ENCODE results near the gene TMEM11. TPM values are rescaled to one million over a fixed set of nuclear protein-coding genes. Genes with fewer than 3 reads are reported as not detected.
"Not testable (repeated sequence)": the region's sequence is repeated elsewhere in the genome, so short reads cannot be mapped to it uniquely, and the experiment has no call there.

The TMEM11 gene
- polyA plus RNA-seq, 1 experiment = 69.5 TPM

DNA sequence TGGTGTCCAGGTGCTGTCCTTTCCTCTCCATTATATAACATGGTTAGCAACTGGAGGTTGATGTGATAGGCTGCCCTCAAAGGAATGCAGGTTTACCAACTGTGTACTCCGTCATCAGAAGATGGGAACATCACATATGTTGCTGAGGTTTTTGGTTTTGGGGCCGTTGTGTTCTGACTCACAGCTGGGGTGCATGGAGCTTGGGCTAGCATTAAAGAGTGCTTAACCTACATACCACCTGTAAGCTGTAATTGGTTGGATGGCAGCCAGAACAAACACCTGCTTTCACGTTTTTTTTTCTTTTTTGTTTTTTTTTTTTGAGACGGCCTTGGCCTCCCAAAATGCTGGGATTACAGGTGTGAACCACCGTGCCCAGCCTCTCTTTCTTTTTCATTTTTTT is 20.9 kb downstream of the TMEM11 start:
- ChIA-PET POLR2A (no interaction called here), CTCF (interaction anchor here (0.7 kb wide), 1 partner anchor 28 kb away, joined by 3 read pairs; no protein-coding TSS in a partner anchor)
- TF ChIP-seq, protein P1, sequence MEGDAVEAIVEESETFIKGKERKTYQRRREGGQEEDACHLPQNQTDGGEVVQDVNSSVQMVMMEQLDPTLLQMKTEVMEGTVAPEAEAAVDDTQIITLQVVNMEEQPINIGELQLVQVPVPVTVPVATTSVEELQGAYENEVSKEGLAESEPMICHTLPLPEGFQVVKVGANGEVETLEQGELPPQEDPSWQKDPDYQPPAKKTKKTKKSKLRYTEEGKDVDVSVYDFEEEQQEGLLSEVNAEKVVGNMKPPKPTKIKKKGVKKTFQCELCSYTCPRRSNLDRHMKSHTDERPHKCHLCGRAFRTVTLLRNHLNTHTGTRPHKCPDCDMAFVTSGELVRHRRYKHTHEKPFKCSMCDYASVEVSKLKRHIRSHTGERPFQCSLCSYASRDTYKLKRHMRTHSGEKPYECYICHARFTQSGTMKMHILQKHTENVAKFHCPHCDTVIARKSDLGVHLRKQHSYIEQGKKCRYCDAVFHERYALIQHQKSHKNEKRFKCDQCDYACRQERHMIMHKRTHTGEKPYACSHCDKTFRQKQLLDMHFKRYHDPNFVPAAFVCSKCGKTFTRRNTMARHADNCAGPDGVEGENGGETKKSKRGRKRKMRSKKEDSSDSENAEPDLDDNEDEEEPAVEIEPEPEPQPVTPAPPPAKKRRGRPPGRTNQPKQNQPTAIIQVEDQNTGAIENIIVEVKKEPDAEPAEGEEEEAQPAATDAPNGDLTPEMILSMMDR (IDR thresholded peaks at IDR 0.05; ENCODE audit: insufficient read depth, low read depth, low read length) = no peak
- H3K36me3 ChIP-seq (ENCODE audit: control insufficient read depth, insufficient read depth, low read length) = peaks cover 11% of the 10 kb centered on the region
- DNase-seq (ENCODE audit: low read depth) = no peak
- H3K27me3 ChIP-seq (ENCODE audit: control insufficient read depth, insufficient read depth, low read length) = no peaks in the 10 kb centered on the region
- no peak overlapping the region for H3K4me3 ChIP-seq (ENCODE audit: low read depth, low read length)

DNA sequence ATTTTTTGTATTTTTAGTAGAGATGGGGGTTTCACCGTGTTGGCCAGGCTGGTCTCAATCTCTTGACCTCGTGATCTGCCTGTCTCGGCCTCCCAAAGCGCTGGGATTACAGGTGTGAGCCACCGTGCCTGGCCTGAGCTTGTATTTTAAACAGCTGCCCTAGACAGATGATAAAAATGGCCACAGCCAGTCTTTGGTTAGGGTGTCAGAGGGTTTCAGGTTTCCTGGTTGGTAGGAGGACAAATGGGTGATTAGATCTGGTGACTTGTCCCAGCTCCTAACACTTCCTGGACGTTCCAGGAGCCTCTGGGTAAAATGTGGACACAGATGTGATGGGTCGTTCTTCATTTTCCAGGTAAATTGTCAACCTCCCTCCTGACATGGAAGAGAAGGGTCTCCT is 21.5 kb downstream of the TMEM11 start:
- DNase-seq (ENCODE audit: low read depth); CTCF ChIA-PET; POLR2A ChIA-PET; H3K4me3 ChIP-seq (ENCODE audit: low read depth, low read length); H3K36me3 ChIP-seq (ENCODE audit: control insufficient read depth, insufficient read depth, low read length); H3K27me3 ChIP-seq (ENCODE audit: control insufficient read depth, insufficient read depth, low read length): not testable (repeated sequence)

DNA sequence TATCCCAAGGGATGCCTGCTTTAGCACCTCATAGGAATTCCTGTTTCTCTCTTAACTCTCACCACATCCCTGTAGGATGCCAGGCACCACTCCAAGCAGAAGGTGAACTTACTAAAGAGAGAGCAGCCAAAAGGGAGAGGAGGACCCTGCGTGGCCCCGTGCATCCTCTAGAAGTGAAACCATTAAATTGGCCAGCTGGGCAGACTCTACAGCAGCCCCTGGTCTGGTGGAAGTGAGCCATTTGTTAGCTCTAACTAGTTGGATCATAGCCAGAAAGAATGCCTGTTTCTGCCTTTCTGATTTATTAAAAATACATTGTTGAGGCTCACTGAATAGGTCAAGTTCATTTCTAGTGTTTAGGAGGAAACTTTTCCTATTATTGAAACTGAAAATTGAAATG is 22.3 kb downstream of the TMEM11 start:
- Histone ChIP-seq H3K36me3 (ENCODE audit: control insufficient read depth, insufficient read depth, low read length) (peaks cover 7% of the 10 kb centered on the region), H3K4me3 (ENCODE audit: low read depth, low read length) (no peak overlapping the region), H3K27me3 (ENCODE audit: control insufficient read depth, insufficient read depth, low read length) (no peaks in the 10 kb centered on the region)
- CTCF ChIA-PET = no interaction called here
- TF ChIP-seq, protein P1 (IDR thresholded peaks at IDR 0.05; ENCODE audit: insufficient read depth, low read depth, low read length) = no peak
- POLR2A ChIA-PET = no interaction called here
- DNase-seq (ENCODE audit: low read depth) = no peak

DNA sequence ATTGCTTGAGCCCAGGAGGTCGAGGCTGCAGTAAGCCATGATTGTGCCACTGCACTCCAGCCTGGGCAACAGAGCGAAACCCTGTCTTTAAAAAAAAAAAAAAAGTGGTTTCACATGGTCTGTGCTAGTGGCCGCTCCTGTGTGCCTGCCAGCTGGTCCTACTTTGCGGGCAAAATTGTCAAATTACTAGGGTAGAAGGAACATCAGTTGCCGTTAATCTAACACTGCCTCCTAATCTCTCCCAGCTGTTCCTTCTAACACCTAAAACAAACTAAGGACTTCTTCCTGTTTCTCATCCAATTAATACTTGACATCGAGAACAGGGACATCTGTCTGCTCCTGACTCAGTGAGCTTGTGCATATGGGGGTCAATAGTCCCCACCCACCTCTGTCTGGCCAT is 23.9 kb downstream of the TMEM11 start:
- ChIA-PET POLR2A (interaction anchor here (0.6 kb wide), 1 partner anchor 23 kb away, joined by 7 read pairs; no protein-coding TSS in a partner anchor), CTCF (interaction anchor here (0.8 to 1.3 kb wide), 3 partner anchors 12 to 24 kb away, joined by 3 to 4 read pairs (median 3); partner anchors contain the start of gene TMEM11)
- no peak for DNase-seq (ENCODE audit: low read depth)
- TF ChIP-seq, protein P1 (IDR thresholded peaks at IDR 0.05; ENCODE audit: insufficient read depth, low read depth, low read length) = no peak
- Histone ChIP-seq H3K36me3 (ENCODE audit: control insufficient read depth, insufficient read depth, low read length) (peaks cover 4% of the 10 kb centered on the region), H3K4me3 (ENCODE audit: low read depth, low read length) (no peak overlapping the region), H3K27me3 (ENCODE audit: control insufficient read depth, insufficient read depth, low read length) (no peaks in the 10 kb centered on the region)

DNA sequence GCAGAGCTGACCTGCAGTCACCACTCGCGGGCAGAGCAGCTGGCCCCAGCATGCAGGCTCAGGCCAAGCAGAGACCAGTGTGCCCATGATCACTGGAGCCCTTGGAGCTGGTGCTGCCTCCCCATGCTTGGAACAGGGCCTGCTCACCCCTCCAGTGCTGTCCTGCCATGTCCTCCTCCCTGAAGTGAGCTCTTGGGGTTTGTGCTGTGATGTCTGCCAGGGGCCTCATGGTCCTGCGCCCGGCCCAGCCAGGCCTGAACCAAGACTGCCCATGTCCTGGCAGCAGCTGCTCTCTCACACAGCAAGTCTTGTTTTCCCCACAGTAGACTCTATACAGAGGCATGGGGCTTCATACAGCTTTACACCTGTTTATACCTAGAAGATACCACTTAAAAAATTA is 24.6 kb downstream of the TMEM11 start:
- H3K36me3 ChIP-seq (ENCODE audit: control insufficient read depth, insufficient read depth, low read length) = peaks cover 4% of the 10 kb centered on the region
- CTCF ChIA-PET = interaction anchor here (0.6 to 0.9 kb wide), 2 partner anchors 15 to 20 kb away, joined by 3 read pairs; no protein-coding TSS in a partner anchor
- TF ChIP-seq, protein P1 (IDR thresholded peaks at IDR 0.05; ENCODE audit: insufficient read depth, low read depth, low read length) = no peak
- no peak overlapping the region for H3K4me3 ChIP-seq (ENCODE audit: low read depth, low read length)
- POLR2A ChIA-PET = interaction anchor here (0.6 kb wide), 1 partner anchor 23 kb away, joined by 7 read pairs; no protein-coding TSS in a partner anchor
- no peaks in the 10 kb centered on the region for H3K27me3 ChIP-seq (ENCODE audit: control insufficient read depth, insufficient read depth, low read length)
- DNase-seq (ENCODE audit: low read depth) = no peak

Measured in BJ (cell line).